HepG2 (cell line): Measurements from ENCODE around the gene CIBAR2. TPM values are rescaled to one million over a fixed set of nuclear protein-coding genes. Genes with fewer than 3 reads are reported as not detected.

Source experiments
- ADNP ChIP-seq: sonication (generic); formaldehyde crosslinking; IDR thresholded peaks from 2 replicates; pipeline ENCODE4 v1.4.0; 2020; ENCODE audit warnings: missing genetic modification reagents
- AKAP8 ChIP-seq: sonication (generic); formaldehyde crosslinking; IDR thresholded peaks from 2 replicates; pipeline ENCODE4 v1.5.1; 2020; ENCODE audit warnings: mild to moderate bottlenecking, missing genetic modification reagents
- CBX1 ChIP-seq: IDR thresholded peaks from one replicate; pipeline ENCODE4 v1.6.1; 2016; ENCODE audit warnings: antibody characterized with exemption, low read depth
- HMG20B ChIP-seq: conservative IDR thresholded peaks from 2 replicates; pipeline ENCODE4 v1.6.1; 2016; ENCODE audit warnings: missing genetic modification reagents, missing compliant biosample characterization
- JARID2 ChIP-seq: sonication (generic); formaldehyde crosslinking; IDR thresholded peaks from 2 replicates; pipeline ENCODE4 v1.8.1; 2023; ENCODE audit warnings: missing genetic modification reagents, inconsistent platforms; ENCODE audit not compliant: insufficient replicate concordance
- JUNB ChIP-seq: sonication (generic); formaldehyde crosslinking; IDR thresholded peaks from 2 replicates; pipeline ENCODE4 v1.8.0; 2022; ENCODE audit warnings: missing genetic modification reagents, mild to moderate bottlenecking, borderline replicate concordance
- KDM5B ChIP-seq: sonication (generic); formaldehyde crosslinking; IDR thresholded peaks from 2 replicates; pipeline ENCODE4 v1.4.0; 2020; ENCODE audit warnings: missing genetic modification reagents, mild to moderate bottlenecking, borderline replicate concordance
- LCORL ChIP-seq, 2 experiments: fragments of 450-650 bp in 1 of 2; sonication (generic) in 1 of 2; formaldehyde crosslinking in 1 of 2; IDR thresholded peaks; 2 replicates each; pipeline versions ENCODE4 v1.5.0 to v1.6.1; 2017 to 2020; ENCODE audit warnings: antibody characterized with exemption in 1 of 2, missing genetic modification reagents in 1 of 2
- MAFG ChIP-seq: sonication (generic); formaldehyde crosslinking; IDR thresholded peaks from 2 replicates; pipeline ENCODE4 v1.5.1; 2020; ENCODE audit warnings: mild to moderate bottlenecking, missing genetic modification reagents
- MEIS2 ChIP-seq: sonication (generic); formaldehyde crosslinking; IDR thresholded peaks from 2 replicates; pipeline ENCODE4 v1.9.0; 2021; ENCODE audit warnings: mild to moderate bottlenecking, missing genetic modification reagents
- MTA1 ChIP-seq: sonication (generic); formaldehyde crosslinking; IDR thresholded peaks from 2 replicates; pipeline ENCODE4 v1.4.0; 2020; ENCODE audit warnings: missing genetic modification reagents, mild to moderate bottlenecking, borderline replicate concordance
- MYC ChIP-seq: sonication (generic); formaldehyde crosslinking; IDR thresholded peaks from 2 replicates; pipeline ENCODE4 v1.9.0; 2021; ENCODE audit warnings: missing genetic modification reagents, borderline replicate concordance
- NCOR1 ChIP-seq: fragments of 200-600 bp; sonication (generic); IDR thresholded peaks from 2 replicates; pipeline ENCODE4 v1.7.0; 2017; ENCODE audit warnings: antibody characterized with exemption, low read length, borderline replicate concordance
- SAP130 ChIP-seq: IDR thresholded peaks from 2 replicates; pipeline ENCODE4 v1.6.1; 2016; ENCODE audit warnings: low read depth
- SMARCE1 ChIP-seq: fragments of 450-650 bp; IDR thresholded peaks from 2 replicates; pipeline ENCODE4 v1.6.1; 2017; ENCODE audit warnings: borderline replicate concordance
- SOX5 ChIP-seq: IDR thresholded peaks from 2 replicates; pipeline ENCODE4 v1.6.1; 2016; ENCODE audit warnings: borderline replicate concordance
- SP1 ChIP-seq, 2 experiments: fragments of 450-650 bp in 1 of 2; sonication (generic) in 1 of 2; formaldehyde crosslinking in 1 of 2; IDR thresholded peaks; 2 replicates each; pipeline versions ENCODE4 v1.4.0 to v1.6.1; 2016 to 2020; ENCODE audit warnings: missing genetic modification reagents in 1 of 2
- SPEN ChIP-seq: sonication (generic); formaldehyde crosslinking; IDR thresholded peaks from 2 replicates; pipeline ENCODE4 v1.5.1; 2020; ENCODE audit warnings: low read depth, mild to moderate bottlenecking, missing genetic modification reagents
- ZMAT3 ChIP-seq: sonication (generic); formaldehyde crosslinking; conservative IDR thresholded peaks from 2 replicates; pipeline ENCODE4 v1.7.0; 2021; ENCODE audit warnings: missing genetic modification reagents
- ZNF274 ChIP-seq: sonication (generic); formaldehyde crosslinking; IDR thresholded peaks from 2 replicates; pipeline ENCODE4 v1.5.1; 2020; ENCODE audit warnings: mild to moderate bottlenecking, missing genetic modification reagents
- ZNF431 ChIP-seq: sonication (generic); formaldehyde crosslinking; IDR thresholded peaks from 2 replicates; pipeline ENCODE4 v1.9.0; 2022; ENCODE audit warnings: missing genetic modification reagents, low read depth, mild to moderate bottlenecking, borderline replicate concordance
- ZNF629 ChIP-seq: sonication (generic); formaldehyde crosslinking; conservative IDR thresholded peaks from 2 replicates; pipeline ENCODE4 v1.5.0; 2020; ENCODE audit warnings: missing genetic modification reagents
- polyA plus RNA-seq, 8 experiments: library from polyadenylated mRNA; depleted of rRNA in 3 of 8; stranded (reverse) in 7 of 8; unstranded in 1 of 8; fragments of >200 nt; fragmentation: Illumina TruSeq in 4 of 8; extraction: Trizol in 4 of 8; gene quantifications; 2 replicates each; pipeline versions ENCODE4 v1.2.1 to v1.2.3, GENCODE V29; 2011 to 2016; ENCODE audit warnings: low read depth in 4 of 8, missing spikeins in 1 of 8, mixed read lengths in 1 of 8; ENCODE audit not compliant: insufficient read depth in 1 of 8
- total RNA-seq, 5 experiments: library from RNA; depleted of rRNA; stranded (reverse); fragments of >200 nt; fragmentation: Illumina TruSeq; extraction: Trizol; gene quantifications; 2 replicates each; pipeline ENCODE4 v1.2.3, GENCODE V29; 2016; ENCODE audit warnings: low read depth in 1 of 5
- TF ChIP-seq, protein P1 (sequence below): sonication (generic); formaldehyde crosslinking; IDR thresholded peaks from 2 replicates; pipeline ENCODE4 v1.8.0; 2022; ENCODE audit warnings: mild to moderate bottlenecking, missing genetic modification reagents, borderline replicate concordance
- TF ChIP-seq, protein P2 (sequence below): sonication (generic); formaldehyde crosslinking; IDR thresholded peaks from 2 replicates; pipeline ENCODE4 v1.8.0; 2022; ENCODE audit warnings: low read depth, missing genetic modification reagents
- TF ChIP-seq, protein P3 (sequence below): sonication (generic); formaldehyde crosslinking; IDR thresholded peaks from 2 replicates; pipeline ENCODE4 v1.4.0; 2020; ENCODE audit warnings: mild to moderate bottlenecking, missing genetic modification reagents
- TF ChIP-seq, protein P4 (sequence below): conservative IDR thresholded peaks from 2 replicates; pipeline ENCODE4 v1.6.1; 2018; ENCODE audit warnings: missing genetic modification reagents
- TF ChIP-seq, protein P5 (sequence below): sonication (generic); formaldehyde crosslinking; IDR thresholded peaks from 2 replicates; pipeline ENCODE4 v1.8.1; 2023; ENCODE audit warnings: mild to moderate bottlenecking, missing genetic modification reagents, borderline replicate concordance

CIBAR2 gene
- total and polyA plus RNA-seq, 2 of the 13 experiments (the other 11 are each of a cell fraction or from before 2014, with no cell fraction given), result not detected

DNA sequence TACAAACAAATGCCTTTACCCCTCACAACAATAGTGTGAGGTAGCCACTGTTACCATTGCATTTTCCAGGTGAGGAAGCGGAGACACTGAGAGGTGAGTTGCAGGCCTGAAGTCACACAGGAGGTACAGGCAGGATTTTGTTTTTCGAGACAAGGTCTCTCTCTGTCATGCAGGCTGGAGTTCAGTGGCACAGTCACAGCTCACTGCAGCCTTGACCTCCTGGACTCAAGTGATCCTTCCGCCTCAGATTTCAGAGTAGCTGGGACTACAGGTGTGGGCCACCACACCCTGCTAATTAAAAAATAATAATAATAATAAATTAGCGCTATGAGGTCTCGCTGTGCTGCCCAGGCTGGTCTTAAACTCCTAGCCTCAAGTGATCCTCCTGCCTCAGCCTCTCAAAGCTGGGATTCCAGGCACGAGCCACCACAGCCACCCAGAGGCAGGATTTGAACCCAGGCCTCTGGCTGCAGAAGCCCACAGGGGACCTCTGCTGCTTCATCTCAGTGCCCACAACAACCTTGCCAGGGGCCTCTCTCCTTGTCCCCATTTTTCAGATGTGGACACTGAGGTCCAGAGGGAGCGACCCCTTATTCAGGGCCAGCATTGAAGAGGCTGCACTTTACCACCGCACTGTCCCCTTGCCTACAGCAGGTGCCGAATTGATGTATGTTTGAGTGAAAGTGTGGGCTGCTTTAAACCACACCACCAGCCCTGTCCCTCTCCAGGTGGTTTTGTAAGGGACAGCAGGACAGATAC lies 16.0 kb upstream of the CIBAR2 start (continued):
- TF ChIP-seq, protein P1, sequence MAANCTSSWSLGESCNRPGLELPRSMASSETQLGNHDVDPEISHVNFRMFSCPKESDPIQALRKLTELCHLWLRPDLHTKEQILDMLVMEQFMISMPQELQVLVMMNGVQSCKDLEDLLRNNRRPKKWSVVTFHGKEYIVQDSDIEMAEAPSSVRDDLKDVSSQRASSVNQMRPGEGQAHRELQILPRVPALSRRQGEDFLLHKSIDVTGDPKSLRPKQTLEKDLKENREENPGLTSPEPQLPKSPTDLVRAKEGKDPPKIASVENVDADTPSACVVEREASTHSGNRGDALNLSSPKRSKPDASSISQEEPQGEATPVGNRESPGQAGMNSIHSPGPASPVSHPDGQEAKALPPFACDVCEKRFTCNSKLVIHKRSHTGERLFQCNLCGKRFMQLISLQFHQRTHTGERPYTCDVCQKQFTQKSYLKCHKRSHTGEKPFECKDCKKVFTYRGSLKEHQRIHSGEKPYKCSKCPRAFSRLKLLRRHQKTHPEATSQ (CRISPR knock-in tag), result no peak
- TF ChIP-seq MTA1, result 0 out of 2 replicates have a peak, but pooled peaks have one; percentile 11
- no peak for TF ChIP-seq CBX1
- no peak for TF ChIP-seq JARID2
- TF ChIP-seq SMARCE1, result no peak
- no peak for TF ChIP-seq SOX5 (CRISPR knock-in tag)
- TF ChIP-seq, protein P2, sequence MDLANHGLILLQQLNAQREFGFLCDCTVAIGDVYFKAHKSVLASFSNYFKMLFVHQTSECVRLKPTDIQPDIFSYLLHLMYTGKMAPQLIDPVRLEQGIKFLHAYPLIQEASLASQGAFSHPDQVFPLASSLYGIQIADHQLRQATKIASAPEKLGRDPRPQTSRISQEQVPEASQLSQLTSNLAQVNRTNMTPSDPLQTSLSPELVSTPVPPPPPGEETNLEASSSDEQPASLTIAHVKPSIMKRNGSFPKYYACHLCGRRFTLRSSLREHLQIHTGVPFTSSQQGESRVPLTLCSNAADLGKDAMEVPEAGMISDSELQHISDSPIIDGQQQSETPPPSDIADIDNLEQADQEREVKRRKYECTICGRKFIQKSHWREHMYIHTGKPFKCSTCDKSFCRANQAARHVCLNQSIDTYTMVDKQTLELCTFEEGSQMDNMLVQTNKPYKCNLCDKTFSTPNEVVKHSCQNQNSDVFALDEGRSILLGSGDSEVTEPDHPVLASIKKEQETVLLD (CRISPR knock-in tag), result no peak
- TF ChIP-seq, protein P3, sequence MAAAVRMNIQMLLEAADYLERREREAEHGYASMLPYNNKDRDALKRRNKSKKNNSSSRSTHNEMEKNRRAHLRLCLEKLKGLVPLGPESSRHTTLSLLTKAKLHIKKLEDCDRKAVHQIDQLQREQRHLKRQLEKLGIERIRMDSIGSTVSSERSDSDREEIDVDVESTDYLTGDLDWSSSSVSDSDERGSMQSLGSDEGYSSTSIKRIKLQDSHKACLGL (CRISPR knock-in tag), result no peak
- no peak for TF ChIP-seq ADNP (CRISPR knock-in tag)
- TF ChIP-seq SPEN (CRISPR knock-in tag), result no peak
- no peak for TF ChIP-seq JUNB (CRISPR knock-in tag)
- TF ChIP-seq KDM5B, result no peak
- no peak for TF ChIP-seq ZMAT3
- TF ChIP-seq HMG20B (CRISPR knock-in tag), result no peak
- no peak for TF ChIP-seq ZNF431 (CRISPR knock-in tag)
- TF ChIP-seq SAP130 (CRISPR knock-in tag), result peak; percentile 18; the same call in 1 of the 2 replicates
- TF ChIP-seq MAFG (CRISPR knock-in tag), result no peak
- TF ChIP-seq, protein P4, sequence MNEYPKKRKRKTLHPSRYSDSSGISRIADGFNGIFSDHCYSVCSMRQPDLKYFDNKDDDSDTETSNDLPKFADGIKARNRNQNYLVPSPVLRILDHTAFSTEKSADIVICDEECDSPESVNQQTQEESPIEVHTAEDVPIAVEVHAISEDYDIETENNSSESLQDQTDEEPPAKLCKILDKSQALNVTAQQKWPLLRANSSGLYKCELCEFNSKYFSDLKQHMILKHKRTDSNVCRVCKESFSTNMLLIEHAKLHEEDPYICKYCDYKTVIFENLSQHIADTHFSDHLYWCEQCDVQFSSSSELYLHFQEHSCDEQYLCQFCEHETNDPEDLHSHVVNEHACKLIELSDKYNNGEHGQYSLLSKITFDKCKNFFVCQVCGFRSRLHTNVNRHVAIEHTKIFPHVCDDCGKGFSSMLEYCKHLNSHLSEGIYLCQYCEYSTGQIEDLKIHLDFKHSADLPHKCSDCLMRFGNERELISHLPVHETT (CRISPR knock-in tag), result no peak
- no peak for TF ChIP-seq LCORL (IDR thresholded peaks at IDR 0.05)
- TF ChIP-seq LCORL (CRISPR knock-in tag; IDR thresholded peaks at IDR 0.05), result 0 out of 2 replicates have a peak, but pooled peaks have one; percentile 20
- no peak for TF ChIP-seq ZNF274 (CRISPR knock-in tag)
- TF ChIP-seq, protein P5, sequence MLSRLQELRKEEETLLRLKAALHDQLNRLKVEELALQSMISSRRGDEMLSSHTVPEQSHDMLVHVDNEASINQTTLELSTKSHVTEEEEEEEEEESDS (CRISPR knock-in tag), result no peak
- no peak for TF ChIP-seq NCOR1
- TF ChIP-seq MEIS2 (CRISPR knock-in tag), result no peak
- peak; percentile 92 for TF ChIP-seq ZNF629 (CRISPR knock-in tag)
- TF ChIP-seq AKAP8 (CRISPR knock-in tag), result no peak
- no peak for TF ChIP-seq MYC
- no peak for TF ChIP-seq SP1 (IDR thresholded peaks at IDR 0.05)
- no peak for TF ChIP-seq SP1 (CRISPR knock-in tag; IDR thresholded peaks at IDR 0.05)
